HUES48 (cell line): ENCODE measurements around the gene ISG15.

Source experiments
- H3K27ac ChIP-seq: one replicate; pipeline ENCODE4 v1.7.0; 2013; ENCODE audit warnings: low read depth, low read length, inconsistent platforms
- H3K27me3 ChIP-seq: 2 replicates; pipeline ENCODE4 v1.6.1; 2013; ENCODE audit warnings: mild to moderate bottlenecking, low read length; ENCODE audit not compliant: control insufficient read depth, insufficient read depth
- H3K36me3 ChIP-seq: 2 replicates; pipeline ENCODE4 v1.6.1; 2013; ENCODE audit warnings: low read length; ENCODE audit not compliant: control insufficient read depth, insufficient read depth
- H3K4me1 ChIP-seq: 2 replicates; pipeline ENCODE4 v1.6.1; 2013; ENCODE audit warnings: mild to moderate bottlenecking, low read length; ENCODE audit not compliant: control insufficient read depth, insufficient read depth
- H3K4me3 ChIP-seq: 2 replicates; pipeline ENCODE4 v1.5.1; 2013; ENCODE audit warnings: mild to moderate bottlenecking, low read depth, low read length
- H3K9ac ChIP-seq: 2 replicates; pipeline ENCODE4 v1.6.1; 2013; ENCODE audit warnings: mild to moderate bottlenecking, low read depth, low read length, moderate library complexity
- H3K9me3 ChIP-seq: 2 replicates; pipeline ENCODE4 v1.6.1; 2013; ENCODE audit warnings: low read length; ENCODE audit not compliant: control insufficient read depth, insufficient read depth

ISG15 gene

GRCh38 chr1:970242-970972, 42.9 kb upstream of the ISG15 start:
- Histone ChIP-seq H3K27ac (no peak overlapping the region), H3K27me3 (peaks cover 62% of the 10 kb centered on the region), H3K4me3 (no peak overlapping the region; the same call in 1 of the 2 replicates)

GRCh38 chr1:970973-971730, 42.1 kb upstream of the ISG15 start:
- H3K4me3 ChIP-seq, result no peak overlapping the region
- H3K4me1 ChIP-seq, result 0 out of 2 replicates have a peak, but pooled peaks cover under 1% of the 10 kb centered on the region
- no peaks in the 10 kb centered on the region for H3K9me3 ChIP-seq
- H3K36me3 ChIP-seq, result no peaks in the 10 kb centered on the region
- H3K27me3 ChIP-seq, result peaks cover 57% of the 10 kb centered on the region
- H3K9ac ChIP-seq, result no peak overlapping the region
- no peak overlapping the region for H3K27ac ChIP-seq

More at GRCh38 chr1:970242-970972, 42.9 kb upstream of the ISG15 start:
- Histone ChIP-seq H3K9me3 (no peaks in the 10 kb centered on the region), H3K9ac (no peak overlapping the region), H3K4me1 (0 out of 2 replicates have a peak, but pooled peaks cover 4% of the 10 kb centered on the region), H3K36me3 (peaks cover 2% of the 10 kb centered on the region; the same call in 1 of the 2 replicates)

DNA sequence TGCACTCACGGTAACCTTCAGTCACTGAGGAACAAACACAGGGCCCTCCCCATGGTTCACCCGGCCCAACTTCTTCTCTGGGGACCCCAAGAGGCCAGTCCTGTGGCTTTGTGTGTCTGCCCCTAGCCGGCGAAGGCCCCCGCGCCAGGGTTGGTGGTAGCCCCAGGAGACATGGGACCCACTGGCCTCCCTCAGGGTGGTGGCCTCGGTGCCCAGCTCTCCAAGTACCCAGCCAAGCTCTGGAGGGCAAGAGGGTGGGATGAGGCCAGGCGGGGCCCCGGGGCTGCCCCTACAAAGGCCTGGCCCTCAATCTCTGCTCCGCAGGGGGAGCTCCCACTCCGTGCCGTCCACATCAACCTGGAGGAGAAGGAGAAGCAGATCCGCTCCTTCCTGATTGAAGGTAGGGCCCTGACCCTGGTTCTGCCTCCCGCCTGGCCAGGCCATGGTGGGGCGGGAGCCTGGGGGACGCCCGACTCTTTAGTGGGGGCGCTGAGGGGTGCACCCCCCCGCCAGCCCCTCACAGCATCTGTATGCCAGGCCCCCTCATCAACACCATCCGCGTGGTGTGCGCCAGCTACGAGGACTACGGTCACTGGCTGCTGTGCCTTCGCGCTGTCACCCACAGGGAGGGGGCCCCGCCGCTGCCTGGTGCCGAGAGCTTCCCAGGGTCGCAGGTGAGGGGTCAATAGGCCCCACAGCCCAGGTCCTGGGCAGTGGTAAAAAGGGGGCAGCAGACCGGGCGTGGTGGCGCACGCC, 41.4 kb upstream of the ISG15 start:
- H3K27ac ChIP-seq, result no peak overlapping the region
- peaks cover 49% of the 10 kb centered on the region for H3K27me3 ChIP-seq

DNA sequence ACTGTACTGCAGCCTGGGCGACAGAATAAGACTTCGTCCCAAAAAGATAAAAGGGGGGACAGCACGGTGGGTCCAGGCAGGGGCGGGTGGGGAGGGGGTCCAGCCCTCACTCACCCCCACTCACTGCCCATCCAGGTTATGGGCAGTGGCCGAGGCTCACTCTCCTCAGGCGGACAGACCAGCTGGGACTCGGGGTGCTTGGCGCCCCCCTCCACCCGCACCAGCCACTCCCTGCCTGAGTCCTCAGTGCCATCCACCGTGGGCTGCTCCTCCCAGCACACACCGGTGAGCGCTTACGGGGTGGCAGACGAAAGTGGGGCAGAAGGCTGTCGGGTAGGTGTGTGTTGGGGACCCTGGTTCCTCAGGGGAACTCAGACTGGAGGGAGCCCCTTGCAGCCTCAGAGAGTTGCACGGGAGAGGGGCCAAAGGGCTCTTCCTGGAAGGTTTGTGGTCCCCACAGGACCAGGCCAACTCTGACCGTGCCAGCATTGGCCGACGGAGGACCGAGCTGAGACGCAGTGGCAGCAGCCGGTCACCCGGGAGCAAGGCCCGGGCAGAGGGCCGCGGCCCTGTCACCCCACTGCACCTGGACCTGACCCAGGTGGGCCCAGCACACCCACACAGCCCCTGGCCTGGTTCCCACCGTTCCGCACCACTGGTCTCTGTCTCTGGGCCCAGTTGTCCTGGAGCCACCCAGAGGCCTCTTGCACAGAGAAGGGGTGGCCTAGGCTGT, 40.4 kb upstream of the ISG15 start:
- no peak overlapping the region for H3K9ac ChIP-seq
- no peak overlapping the region for H3K4me3 ChIP-seq
- peaks cover 40% of the 10 kb centered on the region for H3K27me3 ChIP-seq

More for the DNA sequence above, 41.4 kb upstream of the ISG15 start:
- H3K9ac ChIP-seq, result no peak overlapping the region
- no peaks in the 10 kb centered on the region for H3K36me3 ChIP-seq
- H3K9me3 ChIP-seq, result no peaks in the 10 kb centered on the region
- no peak overlapping the region for H3K4me3 ChIP-seq
- H3K4me1 ChIP-seq, result no peaks in the 10 kb centered on the region

GRCh38 chr1:973459-974292, 39.6 kb upstream of the ISG15 start:
- no peak overlapping the region for H3K9ac ChIP-seq
- H3K36me3 ChIP-seq, result no peaks in the 10 kb centered on the region
- no peak overlapping the region for H3K27ac ChIP-seq
- no peaks in the 10 kb centered on the region for H3K4me1 ChIP-seq
- H3K4me3 ChIP-seq, result no peak overlapping the region
- peaks cover 32% of the 10 kb centered on the region for H3K27me3 ChIP-seq
- H3K9me3 ChIP-seq, result no peaks in the 10 kb centered on the region

More for the DNA sequence above, 40.4 kb upstream of the ISG15 start:
- no peak overlapping the region for H3K27ac ChIP-seq
- H3K4me1 ChIP-seq, result no peaks in the 10 kb centered on the region
- H3K36me3 ChIP-seq, result no peaks in the 10 kb centered on the region
- H3K9me3 ChIP-seq, result no peaks in the 10 kb centered on the region

- Histone ChIP-seq H3K36me3 (no peaks in the 10 kb centered on the region), H3K4me1 (no peaks in the 10 kb centered on the region), H3K27ac (no peak overlapping the region), H3K9me3 (no peaks in the 10 kb centered on the region), H3K9ac (no peak overlapping the region), H3K27me3 (peaks cover 26% of the 10 kb centered on the region), H3K4me3 (no peak overlapping the region)
Measured at GRCh38 chr1:974293-974640, 39.0 kb upstream of the ISG15 start.

GRCh38 chr1:974687-975328, 38.5 kb upstream of the ISG15 start:
- H3K4me3 ChIP-seq, result no peak overlapping the region
- H3K9ac ChIP-seq, result no peak overlapping the region
- peaks cover 25% of the 10 kb centered on the region for H3K27me3 ChIP-seq
- no peaks in the 10 kb centered on the region for H3K4me1 ChIP-seq
- no peaks in the 10 kb centered on the region for H3K36me3 ChIP-seq
- no peak overlapping the region for H3K27ac ChIP-seq
- no peaks in the 10 kb centered on the region for H3K9me3 ChIP-seq

DNA sequence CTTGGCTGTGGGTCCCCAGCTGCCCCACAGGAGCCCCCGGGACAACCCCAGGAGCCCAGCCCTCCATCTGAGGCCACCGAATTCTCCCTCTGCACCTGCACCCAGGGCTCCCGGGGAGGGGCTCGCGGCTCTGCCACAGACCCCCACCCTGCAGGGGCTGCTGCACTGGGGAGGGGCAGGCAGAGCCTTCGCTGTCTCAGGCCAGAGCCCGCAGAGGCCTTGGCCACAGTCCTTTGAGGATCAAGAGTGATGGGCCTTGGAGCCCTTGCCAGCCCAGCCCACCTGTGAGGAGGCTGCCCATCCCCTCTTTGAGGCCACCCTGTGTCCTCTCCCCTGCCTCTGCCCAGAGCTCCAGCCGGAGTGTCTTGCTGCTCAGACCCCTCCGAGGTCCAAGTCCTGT, 37.9 kb upstream of the ISG15 start:
- no peaks in the 10 kb centered on the region for H3K9me3 ChIP-seq
- no peaks in the 10 kb centered on the region for H3K4me1 ChIP-seq
- H3K27me3 ChIP-seq, result peaks cover 22% of the 10 kb centered on the region
- H3K36me3 ChIP-seq, result no peaks in the 10 kb centered on the region
- no peak overlapping the region for H3K27ac ChIP-seq
- no peak overlapping the region for H3K4me3 ChIP-seq
- H3K9ac ChIP-seq, result no peak overlapping the region

- Histone ChIP-seq H3K9ac (no peak overlapping the region), H3K4me3 (no peak overlapping the region), H3K9me3 (no peaks in the 10 kb centered on the region), H3K4me1 (no peaks in the 10 kb centered on the region), H3K27ac (no peak overlapping the region), H3K36me3 (no peaks in the 10 kb centered on the region), H3K27me3 (peaks cover 20% of the 10 kb centered on the region)
Measured at GRCh38 chr1:975896-976683, 37.2 kb upstream of the ISG15 start.
